HEK293 (cell line): ENCODE measurements around the gene IL17REL.

Source experiments
- KLF7 ChIP-seq: fragments of 450-650 bp; formaldehyde crosslinking; IDR thresholded peaks from 2 replicates; pipeline ENCODE4 v1.5.1; 2016; ENCODE audit warnings: missing biosample characterization, missing genetic modification characterization, borderline replicate concordance
- MEIS1 ChIP-seq: sonication (generic); formaldehyde crosslinking; IDR thresholded peaks from 2 replicates; pipeline ENCODE4 v1.8.1; 2022; ENCODE audit warnings: missing genetic modification reagents, mild to moderate bottlenecking, borderline replicate concordance
- SALL2 ChIP-seq: fragments of 450-650 bp; formaldehyde crosslinking; IDR thresholded peaks from 2 replicates; pipeline ENCODE4 v1.5.0; 2017; ENCODE audit warnings: missing biosample characterization, mild to moderate bottlenecking, missing genetic modification characterization, borderline replicate concordance
- ZBTB17 ChIP-seq: fragments of 450-650 bp; formaldehyde crosslinking; IDR thresholded peaks from 2 replicates; pipeline ENCODE4 v1.5.1; 2016; ENCODE audit warnings: missing biosample characterization, missing genetic modification characterization
- ZBTB21 ChIP-seq: fragments of 450-650 bp; formaldehyde crosslinking; IDR thresholded peaks from 2 replicates; pipeline ENCODE4 v1.5.1; 2017; ENCODE audit warnings: missing biosample characterization, missing genetic modification characterization
- ZNF366 ChIP-seq: fragments of 450-650 bp; formaldehyde crosslinking; conservative IDR thresholded peaks from 2 replicates; pipeline ENCODE4 v1.5.1; 2016; ENCODE audit warnings: missing biosample characterization, missing genetic modification characterization
- ZNF791 ChIP-seq: fragments of 450-650 bp; formaldehyde crosslinking; IDR thresholded peaks from 2 replicates; pipeline ENCODE4 v1.5.1; 2016; ENCODE audit warnings: missing biosample characterization, missing genetic modification characterization
- TF ChIP-seq, protein P1 (sequence below): fragments of 450-650 bp; formaldehyde crosslinking; IDR thresholded peaks from 2 replicates; pipeline ENCODE4 v1.5.1; 2016; ENCODE audit warnings: missing biosample characterization, missing genetic modification characterization
- TF ChIP-seq, protein P2 (sequence below): IDR thresholded peaks from 2 replicates; pipeline ENCODE4 v1.6.1; 2011; ENCODE audit warnings: mild to moderate bottlenecking, low read depth, low read length, borderline replicate concordance
- TF ChIP-seq, protein P3 (sequence below): fragments of 450-650 bp; formaldehyde crosslinking; IDR thresholded peaks from 2 replicates; pipeline ENCODE4 v1.5.1; 2016; ENCODE audit warnings: missing biosample characterization, missing genetic modification characterization

- TF ChIP-seq MEIS1 (CRISPR knock-in tag) (no peak), ZNF366 (tag by site-specific recombination) (no peak), KLF7 (no peak), ZNF791 (no peak), ZBTB17 (no peak), ZBTB21 (tag by site-specific recombination) (no peak), SALL2 (tag by site-specific recombination) (no peak)
- TF ChIP-seq, protein P1, sequence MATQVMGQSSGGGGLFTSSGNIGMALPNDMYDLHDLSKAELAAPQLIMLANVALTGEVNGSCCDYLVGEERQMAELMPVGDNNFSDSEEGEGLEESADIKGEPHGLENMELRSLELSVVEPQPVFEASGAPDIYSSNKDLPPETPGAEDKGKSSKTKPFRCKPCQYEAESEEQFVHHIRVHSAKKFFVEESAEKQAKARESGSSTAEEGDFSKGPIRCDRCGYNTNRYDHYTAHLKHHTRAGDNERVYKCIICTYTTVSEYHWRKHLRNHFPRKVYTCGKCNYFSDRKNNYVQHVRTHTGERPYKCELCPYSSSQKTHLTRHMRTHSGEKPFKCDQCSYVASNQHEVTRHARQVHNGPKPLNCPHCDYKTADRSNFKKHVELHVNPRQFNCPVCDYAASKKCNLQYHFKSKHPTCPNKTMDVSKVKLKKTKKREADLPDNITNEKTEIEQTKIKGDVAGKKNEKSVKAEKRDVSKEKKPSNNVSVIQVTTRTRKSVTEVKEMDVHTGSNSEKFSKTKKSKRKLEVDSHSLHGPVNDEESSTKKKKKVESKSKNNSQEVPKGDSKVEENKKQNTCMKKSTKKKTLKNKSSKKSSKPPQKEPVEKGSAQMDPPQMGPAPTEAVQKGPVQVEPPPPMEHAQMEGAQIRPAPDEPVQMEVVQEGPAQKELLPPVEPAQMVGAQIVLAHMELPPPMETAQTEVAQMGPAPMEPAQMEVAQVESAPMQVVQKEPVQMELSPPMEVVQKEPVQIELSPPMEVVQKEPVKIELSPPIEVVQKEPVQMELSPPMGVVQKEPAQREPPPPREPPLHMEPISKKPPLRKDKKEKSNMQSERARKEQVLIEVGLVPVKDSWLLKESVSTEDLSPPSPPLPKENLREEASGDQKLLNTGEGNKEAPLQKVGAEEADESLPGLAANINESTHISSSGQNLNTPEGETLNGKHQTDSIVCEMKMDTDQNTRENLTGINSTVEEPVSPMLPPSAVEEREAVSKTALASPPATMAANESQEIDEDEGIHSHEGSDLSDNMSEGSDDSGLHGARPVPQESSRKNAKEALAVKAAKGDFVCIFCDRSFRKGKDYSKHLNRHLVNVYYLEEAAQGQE (tag by site-specific recombination): no peak
- TF ChIP-seq, protein P2, sequence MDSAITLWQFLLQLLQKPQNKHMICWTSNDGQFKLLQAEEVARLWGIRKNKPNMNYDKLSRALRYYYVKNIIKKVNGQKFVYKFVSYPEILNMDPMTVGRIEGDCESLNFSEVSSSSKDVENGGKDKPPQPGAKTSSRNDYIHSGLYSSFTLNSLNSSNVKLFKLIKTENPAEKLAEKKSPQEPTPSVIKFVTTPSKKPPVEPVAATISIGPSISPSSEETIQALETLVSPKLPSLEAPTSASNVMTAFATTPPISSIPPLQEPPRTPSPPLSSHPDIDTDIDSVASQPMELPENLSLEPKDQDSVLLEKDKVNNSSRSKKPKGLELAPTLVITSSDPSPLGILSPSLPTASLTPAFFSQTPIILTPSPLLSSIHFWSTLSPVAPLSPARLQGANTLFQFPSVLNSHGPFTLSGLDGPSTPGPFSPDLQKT: no peak
- TF ChIP-seq, protein P3, sequence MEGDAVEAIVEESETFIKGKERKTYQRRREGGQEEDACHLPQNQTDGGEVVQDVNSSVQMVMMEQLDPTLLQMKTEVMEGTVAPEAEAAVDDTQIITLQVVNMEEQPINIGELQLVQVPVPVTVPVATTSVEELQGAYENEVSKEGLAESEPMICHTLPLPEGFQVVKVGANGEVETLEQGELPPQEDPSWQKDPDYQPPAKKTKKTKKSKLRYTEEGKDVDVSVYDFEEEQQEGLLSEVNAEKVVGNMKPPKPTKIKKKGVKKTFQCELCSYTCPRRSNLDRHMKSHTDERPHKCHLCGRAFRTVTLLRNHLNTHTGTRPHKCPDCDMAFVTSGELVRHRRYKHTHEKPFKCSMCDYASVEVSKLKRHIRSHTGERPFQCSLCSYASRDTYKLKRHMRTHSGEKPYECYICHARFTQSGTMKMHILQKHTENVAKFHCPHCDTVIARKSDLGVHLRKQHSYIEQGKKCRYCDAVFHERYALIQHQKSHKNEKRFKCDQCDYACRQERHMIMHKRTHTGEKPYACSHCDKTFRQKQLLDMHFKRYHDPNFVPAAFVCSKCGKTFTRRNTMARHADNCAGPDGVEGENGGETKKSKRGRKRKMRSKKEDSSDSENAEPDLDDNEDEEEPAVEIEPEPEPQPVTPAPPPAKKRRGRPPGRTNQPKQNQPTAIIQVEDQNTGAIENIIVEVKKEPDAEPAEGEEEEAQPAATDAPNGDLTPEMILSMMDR (tag by site-specific recombination): no peak
These were observed 15.3 kb downstream of the IL17REL start for GRCh38 chr22:49997251-49997599.
